ENCODE data around the gene SKIL.

GRCh38 chr3:170353485-170353884, 4.0 kb upstream of the SKIL start:
- no peak for TF ChIP-seq EZH2phosphoT487 (IDR thresholded peaks at IDR 0.05; ENCODE audit: insufficient read depth, low read depth)
- TF ChIP-seq EZH2 (IDR thresholded peaks at IDR 0.05; ENCODE audit: insufficient read depth, poor library complexity, severe bottlenecking): no peak
